AG09319 (cell line): ENCODE measurements around the gene EGR2.

Experiments
- DNase-seq: peaks from one replicate; pipeline ENCODE4 v3.0.0-alpha.2; 2010; ENCODE audit warnings: low read depth; ENCODE audit errors: extremely low read depth
- TF ChIP-seq, protein P1 (sequence below): IDR thresholded peaks from 2 replicates; pipeline ENCODE4 v1.5.1; 2011; ENCODE audit warnings: low read depth, mild to moderate bottlenecking, inconsistent platforms, low read length, moderate library complexity

EGR2 gene

DNA sequence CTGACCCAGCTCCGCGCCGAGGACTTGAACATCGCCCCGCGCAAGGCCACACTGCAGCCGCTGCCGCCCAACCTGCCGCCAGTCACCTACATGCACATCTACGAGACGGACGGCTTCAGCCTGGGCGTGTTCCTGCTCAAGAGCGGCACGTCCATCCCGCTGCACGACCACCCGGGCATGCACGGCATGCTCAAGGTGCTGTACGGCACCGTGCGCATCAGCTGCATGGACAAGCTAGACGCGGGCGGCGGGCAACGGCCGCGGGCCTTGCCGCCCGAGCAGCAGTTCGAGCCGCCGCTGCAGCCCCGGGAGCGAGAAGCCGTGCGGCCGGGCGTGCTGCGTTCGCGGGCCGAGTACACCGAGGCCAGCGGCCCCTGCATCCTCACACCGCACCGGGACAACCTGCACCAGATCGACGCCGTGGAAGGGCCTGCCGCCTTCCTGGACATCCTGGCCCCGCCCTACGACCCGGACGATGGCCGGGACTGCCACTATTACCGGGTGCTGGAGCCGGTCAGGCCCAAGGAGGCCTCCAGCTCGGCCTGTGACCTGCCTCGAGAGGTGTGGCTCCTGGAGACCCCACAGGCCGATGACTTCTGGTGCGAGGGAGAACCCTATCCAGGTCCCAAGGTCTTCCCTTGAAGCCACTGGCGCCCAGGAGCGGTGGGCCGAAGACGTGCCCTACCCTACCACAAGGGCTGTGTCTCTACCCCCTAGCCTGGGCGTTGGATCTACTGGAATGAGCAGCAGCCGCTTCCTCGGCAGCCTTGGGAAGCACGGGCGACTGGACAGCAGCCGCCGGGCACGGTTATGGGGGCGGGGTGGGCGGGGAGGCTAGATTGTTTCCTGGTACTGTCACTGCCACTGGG is 10.7 kb downstream of the EGR2 start:
- DNase-seq: no peak
- TF ChIP-seq, protein P1, sequence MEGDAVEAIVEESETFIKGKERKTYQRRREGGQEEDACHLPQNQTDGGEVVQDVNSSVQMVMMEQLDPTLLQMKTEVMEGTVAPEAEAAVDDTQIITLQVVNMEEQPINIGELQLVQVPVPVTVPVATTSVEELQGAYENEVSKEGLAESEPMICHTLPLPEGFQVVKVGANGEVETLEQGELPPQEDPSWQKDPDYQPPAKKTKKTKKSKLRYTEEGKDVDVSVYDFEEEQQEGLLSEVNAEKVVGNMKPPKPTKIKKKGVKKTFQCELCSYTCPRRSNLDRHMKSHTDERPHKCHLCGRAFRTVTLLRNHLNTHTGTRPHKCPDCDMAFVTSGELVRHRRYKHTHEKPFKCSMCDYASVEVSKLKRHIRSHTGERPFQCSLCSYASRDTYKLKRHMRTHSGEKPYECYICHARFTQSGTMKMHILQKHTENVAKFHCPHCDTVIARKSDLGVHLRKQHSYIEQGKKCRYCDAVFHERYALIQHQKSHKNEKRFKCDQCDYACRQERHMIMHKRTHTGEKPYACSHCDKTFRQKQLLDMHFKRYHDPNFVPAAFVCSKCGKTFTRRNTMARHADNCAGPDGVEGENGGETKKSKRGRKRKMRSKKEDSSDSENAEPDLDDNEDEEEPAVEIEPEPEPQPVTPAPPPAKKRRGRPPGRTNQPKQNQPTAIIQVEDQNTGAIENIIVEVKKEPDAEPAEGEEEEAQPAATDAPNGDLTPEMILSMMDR: no peak

DNA sequence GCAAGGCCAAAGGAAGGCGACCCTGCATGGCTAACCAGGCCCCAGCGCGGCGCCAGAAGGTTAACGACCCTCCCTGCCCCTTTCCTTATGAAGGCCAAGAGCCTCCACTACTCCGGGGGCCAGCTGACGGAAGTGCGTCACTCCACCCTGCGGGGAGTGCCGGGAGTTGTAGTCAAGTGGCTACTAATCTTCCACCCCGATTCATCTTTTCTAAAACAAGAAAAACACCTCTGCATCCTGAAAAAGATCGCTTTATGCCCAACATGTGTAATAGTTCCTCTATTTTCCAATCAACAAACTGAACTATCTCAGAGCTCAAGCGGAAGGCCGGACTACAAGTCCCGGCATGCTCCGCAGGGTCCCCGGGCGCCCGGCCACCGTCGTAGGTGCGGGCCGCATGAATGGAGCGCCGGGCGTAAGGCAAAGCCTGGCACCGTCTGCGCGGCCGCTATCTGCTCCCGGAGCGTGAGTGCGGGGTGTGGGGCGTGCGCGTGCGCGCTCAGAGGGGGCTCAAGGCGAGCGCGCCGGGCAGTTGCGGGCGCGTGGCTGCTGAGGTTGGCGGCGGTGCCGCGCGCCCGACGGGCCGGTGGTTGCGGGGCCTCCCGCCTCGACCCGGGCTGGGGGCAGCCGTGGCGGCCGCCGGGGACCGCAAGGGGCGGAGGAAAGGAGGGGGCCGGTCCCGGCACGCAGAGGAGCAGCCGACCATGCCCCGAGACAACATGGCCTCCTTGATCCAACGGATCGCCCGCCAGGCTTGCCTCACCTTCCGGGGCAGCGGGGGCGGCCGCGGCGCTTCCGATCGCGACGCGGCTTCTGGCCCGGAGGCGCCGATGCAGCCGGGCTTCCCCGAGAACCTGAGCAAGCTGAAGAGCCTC is 11.6 kb downstream of the EGR2 start, which contains the start of gene ADO:
ADO (plus strand) TSS at position 365 of the 875 bp plus-strand sequence; CDS start at position 705, 340 bp downstream.
- TF ChIP-seq, protein P1: no peak

GRCh38 chr10:62803724-62804355 is 12.3 kb downstream of the EGR2 start:
- TF ChIP-seq, protein P1: no peak
- DNase-seq: no peak

More for the DNA sequence above, 11.6 kb downstream of the EGR2 start, which contains the start of gene ADO:
- DNase-seq: peak; percentile 52

GRCh38 chr10:62801871-62802270 is 14.3 kb downstream of the EGR2 start:
- TF ChIP-seq, protein P1: no peak
- no peak for DNase-seq

DNA sequence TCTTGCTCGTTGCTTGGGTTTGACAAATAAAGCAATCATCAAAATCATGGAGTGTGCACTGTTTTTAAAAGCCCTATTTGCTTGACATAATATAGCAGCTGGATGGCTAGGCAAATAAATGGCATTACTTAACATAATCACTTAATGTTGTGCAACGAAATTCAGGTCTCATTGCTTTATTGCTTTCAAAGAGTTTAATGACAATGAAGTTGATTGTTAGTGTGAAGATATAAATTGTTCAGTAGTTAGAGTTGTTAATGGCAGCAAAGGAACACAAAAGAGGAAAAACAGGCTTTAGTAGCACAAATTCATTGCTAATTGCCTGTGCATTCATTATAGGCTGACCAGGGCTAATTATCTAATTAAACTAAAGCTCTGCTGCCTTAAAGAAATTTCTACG is 19.3 kb downstream of the EGR2 start:
- no peak for DNase-seq
- TF ChIP-seq, protein P1: no peak

- TF ChIP-seq, protein P1: no peak
- no peak for DNase-seq
Measured at GRCh38 chr10:62795762-62796161, 20.4 kb downstream of the EGR2 start.
